Measurements from ENCODE around the gene CCSER2.

GRCh38 chr10:84321902-84322301 lies 6.5 kb upstream of the CCSER2 start:
- TF ChIP-seq CTCF (conservative IDR thresholded peaks at IDR 0.05; ENCODE audit: low read length) (no peak), EZH2phosphoT487 (IDR thresholded peaks at IDR 0.05; ENCODE audit: borderline replicate concordance) (no peak)

Data from Loucy (cell line).